ENCODE results near the gene GMEB2.
A peak's percentile ranks its signal among the peaks of the same experiment; 100 is the strongest.
"Not testable (repeated sequence)": the region's sequence is repeated elsewhere in the genome, so short reads cannot be mapped to it uniquely, and the experiment has no call there.

Gene GMEB2

GRCh38 chr20:63626424-63627128 lies at the start of gene GMEB2:
Gene GMEB2, minus strand, starts transcription at chr20:63627101. Its CDS starts 7,704 bp downstream, at chr20:63619397.
- peak; percentile 72 for DNase-seq

GRCh38 chr20:63675681-63676368 lies 48.9 kb upstream of the GMEB2 start:
- no peak for DNase-seq

GRCh38 chr20:63673951-63674350 lies 47.0 kb upstream of the GMEB2 start:
- no peak for DNase-seq

- no peak for DNase-seq
Observed at GRCh38 chr20:63672666-63673065, 45.8 kb upstream of the GMEB2 start.

- DNase-seq: not testable (repeated sequence)
Observed at GRCh38 chr20:63671695-63672094, 44.8 kb upstream of the GMEB2 start.

GRCh38 chr20:63668351-63668750 lies 41.5 kb upstream of the GMEB2 start:
- DNase-seq: no peak

- no peak for DNase-seq
Observed at GRCh38 chr20:63667858-63668257, 41.0 kb upstream of the GMEB2 start.

GRCh38 chr20:63665708-63666107 lies 38.8 kb upstream of the GMEB2 start:
- no peak for DNase-seq

GRCh38 chr20:63664861-63665594 lies 38.1 kb upstream of the GMEB2 start:
- DNase-seq: no peak

- no peak for DNase-seq
Observed at GRCh38 chr20:63664143-63664851, 37.4 kb upstream of the GMEB2 start.

GRCh38 chr20:63663332-63664066 lies 36.6 kb upstream of the GMEB2 start:
- DNase-seq: no peak

- DNase-seq: no peak
Observed at GRCh38 chr20:63662813-63663189, 35.9 kb upstream of the GMEB2 start.

- DNase-seq: no peak
Observed at GRCh38 chr20:63661959-63662812, 35.3 kb upstream of the GMEB2 start.

GRCh38 chr20:63661108-63661507 lies 34.2 kb upstream of the GMEB2 start:
- DNase-seq: no peak

GRCh38 chr20:63660622-63661021 lies 33.7 kb upstream of the GMEB2 start:
- DNase-seq: no peak

- not testable (repeated sequence) for DNase-seq
Observed at GRCh38 chr20:63660174-63660573, 33.3 kb upstream of the GMEB2 start.

- DNase-seq: no peak
Observed at GRCh38 chr20:63659370-63659769, 32.5 kb upstream of the GMEB2 start.

GRCh38 chr20:63658749-63659187 lies 31.9 kb upstream of the GMEB2 start:
- no peak for DNase-seq

- DNase-seq: peak; percentile 81
Observed at GRCh38 chr20:63657937-63658748, 31.2 kb upstream of the GMEB2 start, which contains the start of gene RTEL1. Gene RTEL1, plus strand, starts transcription at chr20:63658312. Its CDS starts 1,091 bp downstream, at chr20:63659403.

- no peak for DNase-seq
Observed at GRCh38 chr20:63657260-63657936, 30.5 kb upstream of the GMEB2 start.
